ENCODE data around the gene UBE3A. TPM values are rescaled to one million over a fixed set of nuclear protein-coding genes. Genes with fewer than 3 reads are reported as not detected.

The UBE3A gene
- total RNA-seq, 4 donors from 2014 or later = 73.9 to 97.6 (median 80.1) TPM

DNA sequence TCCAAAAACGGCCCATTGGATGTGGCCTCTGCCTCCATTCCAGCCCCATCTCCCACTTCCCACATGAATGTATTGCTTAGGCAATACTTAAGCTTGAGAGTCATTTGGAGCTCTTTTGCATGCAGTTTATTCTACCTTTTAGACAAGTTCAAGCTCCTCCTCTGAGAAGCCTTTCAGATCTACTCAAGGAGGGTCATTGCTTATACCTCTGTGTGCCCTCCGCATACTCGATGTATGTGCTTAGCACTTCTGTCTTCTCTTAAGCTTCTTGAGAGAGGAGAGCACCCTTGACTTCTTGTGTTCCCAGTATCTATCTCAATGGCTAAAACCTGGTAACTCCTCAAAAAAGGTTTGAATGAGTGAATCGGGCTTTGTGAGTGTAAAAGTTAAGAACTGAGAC lies 6.6 kb upstream of the UBE3A start:
- intact Hi-C loops (cut with DNase I) = no loop called here
- WGBS = 88% methylated on average over 4 of the region's 4 CpGs
- Histone ChIP-seq H3K4me3 (no peak overlapping the region), H3K9me3 (no peaks in the 10 kb centered on the region), H3K27me3 (no peaks in the 10 kb centered on the region), H3K36me3 (no peaks in the 10 kb centered on the region), H3K4me1 (no peaks in the 10 kb centered on the region), H3K27ac (replicated peaks in 1 of 4) (no peak overlapping the region)
- DNase-seq (ENCODE audit: extremely low spot score) = no peak
- TF ChIP-seq, protein P1, sequence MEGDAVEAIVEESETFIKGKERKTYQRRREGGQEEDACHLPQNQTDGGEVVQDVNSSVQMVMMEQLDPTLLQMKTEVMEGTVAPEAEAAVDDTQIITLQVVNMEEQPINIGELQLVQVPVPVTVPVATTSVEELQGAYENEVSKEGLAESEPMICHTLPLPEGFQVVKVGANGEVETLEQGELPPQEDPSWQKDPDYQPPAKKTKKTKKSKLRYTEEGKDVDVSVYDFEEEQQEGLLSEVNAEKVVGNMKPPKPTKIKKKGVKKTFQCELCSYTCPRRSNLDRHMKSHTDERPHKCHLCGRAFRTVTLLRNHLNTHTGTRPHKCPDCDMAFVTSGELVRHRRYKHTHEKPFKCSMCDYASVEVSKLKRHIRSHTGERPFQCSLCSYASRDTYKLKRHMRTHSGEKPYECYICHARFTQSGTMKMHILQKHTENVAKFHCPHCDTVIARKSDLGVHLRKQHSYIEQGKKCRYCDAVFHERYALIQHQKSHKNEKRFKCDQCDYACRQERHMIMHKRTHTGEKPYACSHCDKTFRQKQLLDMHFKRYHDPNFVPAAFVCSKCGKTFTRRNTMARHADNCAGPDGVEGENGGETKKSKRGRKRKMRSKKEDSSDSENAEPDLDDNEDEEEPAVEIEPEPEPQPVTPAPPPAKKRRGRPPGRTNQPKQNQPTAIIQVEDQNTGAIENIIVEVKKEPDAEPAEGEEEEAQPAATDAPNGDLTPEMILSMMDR (IDR thresholded peaks at IDR 0.05) = no peak
- no peak for TF ChIP-seq EP300 (IDR thresholded peaks at IDR 0.05)
- no peak for TF ChIP-seq POLR2AphosphoS5 (IDR thresholded peaks at IDR 0.05)
- TF ChIP-seq POLR2A (IDR thresholded peaks at IDR 0.05; ENCODE audit: low read depth) = no peak

DNA sequence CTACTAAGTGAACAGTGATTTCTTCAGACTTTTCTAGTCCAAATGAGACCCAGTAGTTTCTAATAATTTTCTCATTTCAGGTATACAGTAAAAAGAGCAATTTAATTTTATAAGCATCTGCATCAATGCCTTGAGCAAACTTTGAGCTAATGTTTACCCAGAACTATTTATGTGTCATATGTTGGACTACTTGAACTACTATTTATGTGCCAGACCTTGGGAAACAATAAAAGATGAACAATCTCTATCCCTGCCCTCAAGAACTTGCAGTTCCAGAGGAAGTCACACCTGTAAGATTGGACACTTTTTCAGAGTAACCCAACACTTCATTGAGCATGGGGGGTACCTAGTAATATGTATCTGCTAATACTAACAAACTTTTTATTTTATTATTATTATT lies 2.3 kb upstream of the UBE3A start:
- no peaks in the 10 kb centered on the region for H3K36me3 ChIP-seq
- intact Hi-C loops (cut with DNase I) = no loop called here
- H3K27ac ChIP-seq (replicated peaks in 1 of 4) = no peak overlapping the region
- TF ChIP-seq POLR2A (IDR thresholded peaks at IDR 0.05; ENCODE audit: low read depth) (no peak), POLR2AphosphoS5 (IDR thresholded peaks at IDR 0.05) (no peak), EP300 (IDR thresholded peaks at IDR 0.05) (no peak)
- TF ChIP-seq, protein P1 (IDR thresholded peaks at IDR 0.05) = no peak
- no peak for DNase-seq (ENCODE audit: extremely low spot score)
- peaks cover 6 to 26% (median 24%) of the 10 kb centered on the region in 4 donors for H3K4me1 ChIP-seq
- no peaks in the 10 kb centered on the region for H3K27me3 ChIP-seq
- H3K9me3 ChIP-seq = no peaks in the 10 kb centered on the region
- H3K4me3 ChIP-seq = no peak overlapping the region

DNA sequence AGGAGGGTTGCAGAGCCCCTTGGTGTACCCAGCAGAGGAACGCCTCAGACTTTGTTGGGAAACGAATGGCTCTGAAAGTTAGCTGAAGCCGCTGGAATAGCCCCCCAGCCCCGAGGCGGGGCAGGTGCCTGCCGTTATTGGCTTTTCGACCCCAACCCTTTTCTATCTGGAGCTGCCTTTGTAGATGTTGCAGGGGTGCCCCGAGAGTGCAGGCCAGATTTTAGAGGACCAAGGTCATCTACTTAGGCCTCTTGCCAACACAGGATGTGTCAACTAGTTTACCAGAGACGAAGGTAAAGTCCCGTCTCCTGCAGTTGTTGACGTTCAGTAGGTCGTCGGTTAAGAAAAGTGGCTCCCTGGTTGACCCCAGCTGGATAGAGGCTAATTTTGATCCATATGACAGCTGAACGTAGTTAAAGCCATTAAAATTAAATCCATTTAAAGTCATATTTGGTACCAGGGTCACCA lies 579 bp upstream of the UBE3A start:
- Histone ChIP-seq H3K4me1 (peaks cover 12 to 43% (median 41%) of the 10 kb centered on the region in 4 donors), H3K4me3 (peak overlapping the region; percentile 83 to 99 (median 87)), H3K36me3 (no peaks in the 10 kb centered on the region), H3K9me3 (no peaks in the 10 kb centered on the region), H3K27ac (replicated peaks in 1 of 4) (peak overlapping the region; percentile 96 to 100 (median 98)), H3K27me3 (no peaks in the 10 kb centered on the region)
- TF ChIP-seq, protein P1 (IDR thresholded peaks at IDR 0.05) = peak in 1 of 3 experiments; percentile 5
- TF ChIP-seq EP300 (IDR thresholded peaks at IDR 0.05) = no peak
- no peak for DNase-seq (ENCODE audit: extremely low spot score)
- 7% methylated on average over 11 of the region's 14 CpGs for WGBS
- intact Hi-C loops (cut with DNase I) = loop anchor here (5.0 kb wide), 1 partner anchor 92 kb away; no protein-coding TSS in a partner anchor

DNA sequence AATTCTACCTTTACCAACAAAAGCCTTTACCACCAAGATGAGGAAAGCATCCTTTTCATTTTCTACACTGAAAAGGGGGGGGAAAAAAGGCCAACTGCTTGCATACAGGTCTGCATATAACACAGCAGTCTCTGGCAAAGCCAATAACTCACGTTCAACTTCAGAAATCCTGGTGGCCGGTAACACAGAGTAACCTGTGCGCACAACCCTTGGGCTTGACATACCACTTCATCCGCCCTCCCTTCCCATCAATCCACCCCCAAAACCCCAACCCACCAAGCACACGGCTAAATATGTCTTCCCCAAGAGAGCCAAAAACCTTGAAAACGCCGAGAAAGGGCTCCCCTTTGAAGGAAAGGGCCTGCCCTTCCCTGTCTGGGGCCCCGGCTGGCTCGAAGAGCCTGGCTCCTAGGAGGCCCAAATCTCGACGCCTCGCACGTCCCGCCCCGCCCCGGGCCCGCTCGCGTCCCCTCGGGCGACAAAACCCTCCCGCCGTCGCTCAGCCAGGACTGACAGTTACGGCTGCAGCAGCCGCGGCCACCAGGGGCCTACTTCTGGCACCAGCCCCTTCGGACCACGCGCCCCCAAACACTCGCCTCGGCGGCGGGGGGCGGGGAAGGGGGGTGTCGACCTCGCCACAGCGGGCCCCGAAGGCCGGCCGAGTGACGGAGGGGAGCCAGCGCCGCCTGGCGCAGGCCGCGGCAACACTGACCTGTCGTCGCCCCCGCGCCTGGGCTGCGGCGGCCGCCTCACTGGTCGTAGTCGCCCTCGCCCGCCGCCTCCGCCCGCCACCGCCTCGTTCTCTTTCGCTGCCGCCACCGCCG lies 835 bp downstream of the UBE3A start:
- Histone ChIP-seq H3K27me3 (no peaks in the 10 kb centered on the region), H3K9me3 (no peaks in the 10 kb centered on the region), H3K36me3 (no peaks in the 10 kb centered on the region), H3K27ac (replicated peaks in 1 of 4) (peak overlapping the region; percentile 96 to 100 (median 98)), H3K4me3 (peak overlapping the region; percentile 83 to 99 (median 87)), H3K4me1 (peaks cover 24 to 57% (median 54%) of the 10 kb centered on the region in 4 donors)
- TF ChIP-seq POLR2AphosphoS5 (IDR thresholded peaks at IDR 0.05) (peak in 1 of 2 donors; percentile 9), EP300 (IDR thresholded peaks at IDR 0.05) (no peak), POLR2A (IDR thresholded peaks at IDR 0.05; ENCODE audit: low read depth) (no peak)
- TF ChIP-seq, protein P1 (IDR thresholded peaks at IDR 0.05) = peak; percentile 34 to 48 (median 44)
- WGBS = under 1% methylated on average over 11 of the region's 67 CpGs
- no peak for DNase-seq (ENCODE audit: extremely low spot score)
- intact Hi-C loops (cut with DNase I) = loop anchor here (5.0 kb wide), 1 partner anchor 91 kb away; no protein-coding TSS in a partner anchor

Data from esophagus muscularis mucosa (tissue), 4 donors.